HT-29 (cell line): ENCODE results near the gene PGF. TPM values are rescaled to one million over a fixed set of nuclear protein-coding genes. Genes with fewer than 3 reads are reported as not detected.
"Not testable (repeated sequence)": the region's sequence is repeated elsewhere in the genome, so short reads cannot be mapped to it uniquely, and the experiment has no call there.

Source experiments
- DNase-seq: peaks from one replicate; pipeline ENCODE4 v3.0.0-alpha.2; 2015; ENCODE audit warnings: low spot score
- total RNA-seq: library from RNA; depleted of rRNA; stranded (reverse); fragments of >200 nt; shearing (Covaris generic); gene quantifications from 2 replicates; pipeline ENCODE4 v1.2.3, GENCODE V29; 2014

The PGF gene
- total RNA-seq, 1 experiment from 2014 or later, result 1.8 TPM

GRCh38 chr14:74942181-74942580, 13.2 kb downstream of the PGF start:
- no peak for DNase-seq

GRCh38 chr14:74941676-74942097, 13.7 kb downstream of the PGF start:
- DNase-seq, result no peak

GRCh38 chr14:74940956-74941565, 14.3 kb downstream of the PGF start:
- DNase-seq, result no peak

- DNase-seq, result no peak
These were observed 16.6 kb downstream of the PGF start for GRCh38 chr14:74938531-74939495.

- no peak for DNase-seq
These were observed 18.2 kb downstream of the PGF start for GRCh38 chr14:74937171-74937570.

GRCh38 chr14:74936731-74937130, 18.7 kb downstream of the PGF start:
- DNase-seq, result no peak

- DNase-seq, result no peak
These were observed 19.2 kb downstream of the PGF start for GRCh38 chr14:74936151-74936550.

- DNase-seq, result no peak
These were observed 20.1 kb downstream of the PGF start for GRCh38 chr14:74935360-74935680.

GRCh38 chr14:74934476-74935359, 20.7 kb downstream of the PGF start:
- DNase-seq, result no peak

GRCh38 chr14:74934041-74934440, 21.4 kb downstream of the PGF start:
- DNase-seq, result no peak

GRCh38 chr14:74932936-74933335, 22.5 kb downstream of the PGF start:
- not testable (repeated sequence) for DNase-seq

GRCh38 chr14:74932401-74932901, 22.9 kb downstream of the PGF start:
- no peak for DNase-seq

GRCh38 chr14:74931744-74932143, 23.7 kb downstream of the PGF start:
- DNase-seq, result not testable (repeated sequence)

GRCh38 chr14:74929242-74929641, 26.2 kb downstream of the PGF start:
- DNase-seq, result no peak

- DNase-seq, result no peak
These were observed 28.2 kb downstream of the PGF start for GRCh38 chr14:74927225-74927624.

GRCh38 chr14:74924061-74924460, 31.3 kb downstream of the PGF start:
- DNase-seq, result no peak

GRCh38 chr14:74922752-74923401, 32.5 kb downstream of the PGF start, which contains the start of gene RPS6KL1:
TSS of gene RPS6KL1 (minus strand) at chr14:74923260. CDS start at chr14:74921541, 1,719 bp downstream.
- DNase-seq, result peak; percentile 80

- DNase-seq, result no peak
These were observed 33.2 kb downstream of the PGF start for GRCh38 chr14:74921987-74922751.

GRCh38 chr14:74921053-74921620, 34.3 kb downstream of the PGF start:
- DNase-seq, result no peak

GRCh38 chr14:74920281-74920680, 35.1 kb downstream of the PGF start:
- no peak for DNase-seq
